GM21381 (cell line): ENCODE data around the gene CCDC88C.

Source experiments
- ATAC-seq: cut with Tn5 transposase; IDR thresholded peaks from one replicate; pipeline ENCODE4 v1.9.1; 2021; ENCODE audit warnings: mild to moderate bottlenecking, moderate library complexity; ENCODE audit not compliant: unreplicated experiment

The CCDC88C gene

GRCh38 chr14:91295851-91296796 lies 121.5 kb downstream of the CCDC88C start:
- ATAC-seq, result no peak

- no peak for ATAC-seq
These were observed 122.3 kb downstream of the CCDC88C start for GRCh38 chr14:91295276-91295845.

GRCh38 chr14:91294153-91294552 lies 123.5 kb downstream of the CCDC88C start:
- ATAC-seq, result no peak

- no peak for ATAC-seq
These were observed 124.3 kb downstream of the CCDC88C start for GRCh38 chr14:91293281-91293680.

- ATAC-seq, result no peak
These were observed 125.1 kb downstream of the CCDC88C start for GRCh38 chr14:91292491-91292890.

- ATAC-seq, result no peak
These were observed 125.7 kb downstream of the CCDC88C start for GRCh38 chr14:91291786-91292405.

- no peak for ATAC-seq
These were observed 126.6 kb downstream of the CCDC88C start for GRCh38 chr14:91290986-91291385.

- no peak for ATAC-seq
These were observed 128.2 kb downstream of the CCDC88C start for GRCh38 chr14:91289464-91289863.

- ATAC-seq, result no peak
These were observed 128.7 kb downstream of the CCDC88C start for GRCh38 chr14:91288876-91289275.

- ATAC-seq, result peak; percentile 58
These were observed 131.1 kb downstream of the CCDC88C start for GRCh38 chr14:91286530-91286937.

GRCh38 chr14:91284791-91285548 lies 132.7 kb downstream of the CCDC88C start:
- no peak for ATAC-seq

GRCh38 chr14:91284146-91284790 lies 133.4 kb downstream of the CCDC88C start:
- ATAC-seq, result no peak

GRCh38 chr14:91283666-91284065 lies 134.0 kb downstream of the CCDC88C start:
- ATAC-seq, result no peak

GRCh38 chr14:91282954-91283645 lies 134.5 kb downstream of the CCDC88C start:
- ATAC-seq, result no peak

GRCh38 chr14:91281346-91281745 lies 136.3 kb downstream of the CCDC88C start:
- no peak for ATAC-seq

GRCh38 chr14:91280129-91280528 lies 137.5 kb downstream of the CCDC88C start:
- ATAC-seq, result no peak

GRCh38 chr14:91279354-91279753 lies 138.3 kb downstream of the CCDC88C start:
- ATAC-seq, result no peak

- no peak for ATAC-seq
These were observed 139.3 kb downstream of the CCDC88C start for GRCh38 chr14:91278383-91278715.

GRCh38 chr14:91277546-91278382 lies 139.9 kb downstream of the CCDC88C start:
- ATAC-seq, result no peak
